ENCODE measurements around the gene SPI1.
A peak's percentile ranks its signal among the peaks of the same experiment; 100 is the strongest.

SPI1 gene

GRCh38 chr11:47388697-47389576 is 10.6 kb upstream of the SPI1 start:
- ChIA-PET CTCF (interaction anchor here (1.0 to 5.6 kb wide), 3 partner anchors 10 to 23 kb away, joined by 4 to 37 read pairs (median 7); no protein-coding TSS in a partner anchor), POLR2A (no interaction called here)
- no peaks in the 10 kb centered on the region for H3K4me1 ChIP-seq (ENCODE audit: control insufficient read depth, insufficient read depth, low read length)
- TF ChIP-seq IKZF3 (tag by site-specific recombination; IDR thresholded peaks at IDR 0.05): no peak
- no peak for TF ChIP-seq ZNF558 (tag by site-specific recombination; IDR thresholded peaks at IDR 0.05)
- TF ChIP-seq ZNF544 (tag by site-specific recombination; IDR thresholded peaks at IDR 0.05): no peak
- TF ChIP-seq ZNF791 (tag by site-specific recombination; IDR thresholded peaks at IDR 0.05): no peak
- TF ChIP-seq ZNF239 (tag by site-specific recombination; IDR thresholded peaks at IDR 0.05): peak; percentile 89
- TF ChIP-seq, protein P1, sequence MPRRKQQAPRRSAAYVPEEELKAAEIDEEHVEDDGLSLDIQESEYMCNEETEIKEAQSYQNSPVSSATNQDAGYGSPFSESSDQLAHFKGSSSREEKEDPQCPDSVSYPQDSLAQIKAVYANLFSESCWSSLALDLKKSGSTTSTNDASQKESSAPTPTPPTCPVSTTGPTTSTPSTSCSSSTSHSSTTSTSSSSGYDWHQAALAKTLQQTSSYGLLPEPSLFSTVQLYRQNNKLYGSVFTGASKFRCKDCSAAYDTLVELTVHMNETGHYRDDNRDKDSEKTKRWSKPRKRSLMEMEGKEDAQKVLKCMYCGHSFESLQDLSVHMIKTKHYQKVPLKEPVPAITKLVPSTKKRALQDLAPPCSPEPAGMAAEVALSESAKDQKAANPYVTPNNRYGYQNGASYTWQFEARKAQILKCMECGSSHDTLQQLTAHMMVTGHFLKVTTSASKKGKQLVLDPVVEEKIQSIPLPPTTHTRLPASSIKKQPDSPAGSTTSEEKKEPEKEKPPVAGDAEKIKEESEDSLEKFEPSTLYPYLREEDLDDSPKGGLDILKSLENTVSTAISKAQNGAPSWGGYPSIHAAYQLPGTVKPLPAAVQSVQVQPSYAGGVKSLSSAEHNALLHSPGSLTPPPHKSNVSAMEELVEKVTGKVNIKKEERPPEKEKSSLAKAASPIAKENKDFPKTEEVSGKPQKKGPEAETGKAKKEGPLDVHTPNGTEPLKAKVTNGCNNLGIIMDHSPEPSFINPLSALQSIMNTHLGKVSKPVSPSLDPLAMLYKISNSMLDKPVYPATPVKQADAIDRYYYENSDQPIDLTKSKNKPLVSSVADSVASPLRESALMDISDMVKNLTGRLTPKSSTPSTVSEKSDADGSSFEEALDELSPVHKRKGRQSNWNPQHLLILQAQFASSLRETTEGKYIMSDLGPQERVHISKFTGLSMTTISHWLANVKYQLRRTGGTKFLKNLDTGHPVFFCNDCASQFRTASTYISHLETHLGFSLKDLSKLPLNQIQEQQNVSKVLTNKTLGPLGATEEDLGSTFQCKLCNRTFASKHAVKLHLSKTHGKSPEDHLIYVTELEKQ (tag by site-specific recombination; IDR thresholded peaks at IDR 0.05; ENCODE audit: borderline replicate concordance): no peak
- H3K4me3 ChIP-seq (ENCODE audit: low read depth, low read length): no peak overlapping the region
- no peaks in the 10 kb centered on the region for H3K36me3 ChIP-seq (ENCODE audit: control insufficient read depth in 2 of 2, insufficient read depth in 1 of 2, low read length in 2 of 2)
- no peak overlapping the region for H3K27ac ChIP-seq (ENCODE audit: extremely low read depth, low read depth, low read length)
- no peaks in the 10 kb centered on the region for H3K9me3 ChIP-seq (ENCODE audit: control insufficient read depth, insufficient read depth, low read depth, low read length)

- Histone ChIP-seq H3K4me1 (ENCODE audit: control insufficient read depth, insufficient read depth, low read length) (no peaks in the 10 kb centered on the region), H3K4me3 (ENCODE audit: low read depth, low read length) (no peak overlapping the region), H3K27ac (ENCODE audit: extremely low read depth, low read depth, low read length) (no peak overlapping the region), H3K36me3 (ENCODE audit: control insufficient read depth in 2 of 2, insufficient read depth in 1 of 2, low read length in 2 of 2) (no peaks in the 10 kb centered on the region), H3K9me3 (ENCODE audit: control insufficient read depth, insufficient read depth, low read depth, low read length) (no peaks in the 10 kb centered on the region)
- no peak for TF ChIP-seq ZNF140 (tag by site-specific recombination; IDR thresholded peaks at IDR 0.05)
- no peak for TF ChIP-seq ZBTB8A (tag by site-specific recombination; IDR thresholded peaks at IDR 0.05)
- no peak for TF ChIP-seq ZNF335 (tag by site-specific recombination; conservative IDR thresholded peaks at IDR 0.05)
- TF ChIP-seq MZF1 (tag by site-specific recombination; IDR thresholded peaks at IDR 0.05; ENCODE audit: borderline replicate concordance): no peak
- TF ChIP-seq SALL2 (tag by site-specific recombination; IDR thresholded peaks at IDR 0.05; ENCODE audit: borderline replicate concordance): no peak
- TF ChIP-seq ELK4 (IDR thresholded peaks at IDR 0.05; ENCODE audit: borderline replicate concordance, low read depth, low read length): no peak
- TF ChIP-seq, protein P2, sequence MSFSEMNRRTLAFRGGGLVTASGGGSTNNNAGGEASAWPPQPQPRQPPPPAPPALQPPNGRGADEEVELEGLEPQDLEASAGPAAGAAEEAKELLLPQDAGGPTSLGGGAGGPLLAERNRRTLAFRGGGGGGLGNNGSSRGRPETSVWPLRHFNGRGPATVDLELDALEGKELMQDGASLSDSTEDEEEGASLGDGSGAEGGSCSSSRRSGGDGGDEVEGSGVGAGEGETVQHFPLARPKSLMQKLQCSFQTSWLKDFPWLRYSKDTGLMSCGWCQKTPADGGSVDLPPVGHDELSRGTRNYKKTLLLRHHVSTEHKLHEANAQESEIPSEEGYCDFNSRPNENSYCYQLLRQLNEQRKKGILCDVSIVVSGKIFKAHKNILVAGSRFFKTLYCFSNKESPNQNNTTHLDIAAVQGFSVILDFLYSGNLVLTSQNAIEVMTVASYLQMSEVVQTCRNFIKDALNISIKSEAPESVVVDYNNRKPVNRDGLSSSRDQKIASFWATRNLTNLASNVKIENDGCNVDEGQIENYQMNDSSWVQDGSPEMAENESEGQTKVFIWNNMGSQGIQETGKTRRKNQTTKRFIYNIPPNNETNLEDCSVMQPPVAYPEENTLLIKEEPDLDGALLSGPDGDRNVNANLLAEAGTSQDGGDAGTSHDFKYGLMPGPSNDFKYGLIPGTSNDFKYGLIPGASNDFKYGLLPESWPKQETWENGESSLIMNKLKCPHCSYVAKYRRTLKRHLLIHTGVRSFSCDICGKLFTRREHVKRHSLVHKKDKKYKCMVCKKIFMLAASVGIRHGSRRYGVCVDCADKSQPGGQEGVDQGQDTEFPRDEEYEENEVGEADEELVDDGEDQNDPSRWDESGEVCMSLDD (tag by site-specific recombination; IDR thresholded peaks at IDR 0.05): no peak
- no peak for TF ChIP-seq AEBP2 (tag by site-specific recombination; IDR thresholded peaks at IDR 0.05; ENCODE audit: borderline replicate concordance)
- POLR2A ChIA-PET: no interaction called here
- CTCF ChIA-PET: interaction anchor here (1.0 to 5.6 kb wide), 3 partner anchors 11 to 24 kb away, joined by 4 to 37 read pairs (median 7); no protein-coding TSS in a partner anchor
Observed at GRCh38 chr11:47387944-47388696, 9.8 kb upstream of the SPI1 start.

All from HEK293 (cell line).